Stomach (tissue), 4 donors: Measurements from ENCODE around the gene KRTDAP.

ENCODE experiments used
- POLR2A ChIP-seq, 4 donors: fragments of 450-650 bp; IDR thresholded peaks; one replicate each; pipeline ENCODE4 v1.6.1; 2016; ENCODE audit warnings: antibody characterized with exemption in 4 of 4, control low read depth in 2 of 4, mild to moderate bottlenecking in 1 of 4, moderate library complexity in 1 of 4
- POLR2AphosphoS5 ChIP-seq, 3 donors: sonication (generic); formaldehyde crosslinking; IDR thresholded peaks; one replicate each; pipeline ENCODE4 v1.6.1; 2016; ENCODE audit warnings: antibody characterized with exemption in 3 of 3
- TF ChIP-seq, protein P1 (sequence below), 7 experiments: fragments of 450-650 bp in 4 of 7; fragments of 200-600 bp in 3 of 7; sonication (generic) in 3 of 7; IDR thresholded peaks; one replicate each; pipeline ENCODE4 v1.5.1; 2016 to 2019; ENCODE audit warnings: antibody characterized with exemption in 7 of 7, control low read depth in 2 of 7, mild to moderate bottlenecking in 1 of 7

DNA sequence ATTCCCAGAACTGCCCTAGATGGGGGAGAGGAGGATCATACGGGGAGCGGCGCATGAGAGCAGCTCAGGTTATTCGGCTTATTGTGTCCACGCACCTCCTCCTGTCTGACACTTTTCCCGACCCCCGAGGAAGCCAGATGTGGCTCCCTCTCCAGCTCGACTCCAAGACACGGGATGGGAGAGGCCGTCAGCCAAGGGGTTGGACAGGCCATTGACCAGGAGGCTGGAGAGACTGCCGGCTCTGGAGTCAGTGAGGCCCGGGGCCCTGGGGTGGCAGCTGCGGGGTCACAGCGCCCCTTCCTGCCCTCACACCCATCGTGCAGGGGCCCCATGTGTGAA lies 20.3 kb upstream of the KRTDAP start:
- TF ChIP-seq POLR2A (IDR thresholded peaks at IDR 0.05) (no peak), POLR2AphosphoS5 (IDR thresholded peaks at IDR 0.05) (no peak)
- TF ChIP-seq, protein P1, sequence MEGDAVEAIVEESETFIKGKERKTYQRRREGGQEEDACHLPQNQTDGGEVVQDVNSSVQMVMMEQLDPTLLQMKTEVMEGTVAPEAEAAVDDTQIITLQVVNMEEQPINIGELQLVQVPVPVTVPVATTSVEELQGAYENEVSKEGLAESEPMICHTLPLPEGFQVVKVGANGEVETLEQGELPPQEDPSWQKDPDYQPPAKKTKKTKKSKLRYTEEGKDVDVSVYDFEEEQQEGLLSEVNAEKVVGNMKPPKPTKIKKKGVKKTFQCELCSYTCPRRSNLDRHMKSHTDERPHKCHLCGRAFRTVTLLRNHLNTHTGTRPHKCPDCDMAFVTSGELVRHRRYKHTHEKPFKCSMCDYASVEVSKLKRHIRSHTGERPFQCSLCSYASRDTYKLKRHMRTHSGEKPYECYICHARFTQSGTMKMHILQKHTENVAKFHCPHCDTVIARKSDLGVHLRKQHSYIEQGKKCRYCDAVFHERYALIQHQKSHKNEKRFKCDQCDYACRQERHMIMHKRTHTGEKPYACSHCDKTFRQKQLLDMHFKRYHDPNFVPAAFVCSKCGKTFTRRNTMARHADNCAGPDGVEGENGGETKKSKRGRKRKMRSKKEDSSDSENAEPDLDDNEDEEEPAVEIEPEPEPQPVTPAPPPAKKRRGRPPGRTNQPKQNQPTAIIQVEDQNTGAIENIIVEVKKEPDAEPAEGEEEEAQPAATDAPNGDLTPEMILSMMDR (IDR thresholded peaks at IDR 0.05) = peak in 1 of 7 experiments; percentile 41
